Stimulated activated CD4-positive, alpha-beta T cell treated with anti-CD3 and anti-CD28 coated beads, Interleukin-15, amount 100 ng/mL, for 1 hour (primary cell): ENCODE results near the gene ARHGEF11.

Source experiments
- DNase-seq, 2 donors: peaks; one replicate each; pipeline ENCODE4 v3.0.0-alpha.2; 2020; ENCODE audit warnings: low read depth in 1 of 2, low spot score in 1 of 2

Gene ARHGEF11

DNA sequence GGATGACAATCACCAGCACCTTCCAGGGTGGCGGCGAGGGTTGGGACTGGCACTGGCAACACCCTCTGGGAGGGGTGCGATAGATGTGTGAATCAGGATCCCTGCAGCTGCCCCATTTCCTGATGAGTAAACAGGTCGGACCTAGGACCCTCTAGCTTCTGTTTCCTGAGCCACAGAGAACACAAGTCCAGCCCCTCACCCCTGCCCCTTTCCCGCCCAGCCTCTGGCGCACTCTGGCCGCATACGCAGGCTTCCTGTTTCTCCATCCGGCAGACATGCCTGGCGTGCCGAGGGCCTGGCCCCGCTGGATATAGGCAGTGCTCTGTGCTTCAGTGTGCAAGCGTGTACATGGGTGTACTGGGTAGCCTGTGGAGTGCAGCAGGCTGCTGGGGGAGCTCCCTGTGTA is 147.4 kb downstream of the ARHGEF11 start:
- no peak for DNase-seq

DNA sequence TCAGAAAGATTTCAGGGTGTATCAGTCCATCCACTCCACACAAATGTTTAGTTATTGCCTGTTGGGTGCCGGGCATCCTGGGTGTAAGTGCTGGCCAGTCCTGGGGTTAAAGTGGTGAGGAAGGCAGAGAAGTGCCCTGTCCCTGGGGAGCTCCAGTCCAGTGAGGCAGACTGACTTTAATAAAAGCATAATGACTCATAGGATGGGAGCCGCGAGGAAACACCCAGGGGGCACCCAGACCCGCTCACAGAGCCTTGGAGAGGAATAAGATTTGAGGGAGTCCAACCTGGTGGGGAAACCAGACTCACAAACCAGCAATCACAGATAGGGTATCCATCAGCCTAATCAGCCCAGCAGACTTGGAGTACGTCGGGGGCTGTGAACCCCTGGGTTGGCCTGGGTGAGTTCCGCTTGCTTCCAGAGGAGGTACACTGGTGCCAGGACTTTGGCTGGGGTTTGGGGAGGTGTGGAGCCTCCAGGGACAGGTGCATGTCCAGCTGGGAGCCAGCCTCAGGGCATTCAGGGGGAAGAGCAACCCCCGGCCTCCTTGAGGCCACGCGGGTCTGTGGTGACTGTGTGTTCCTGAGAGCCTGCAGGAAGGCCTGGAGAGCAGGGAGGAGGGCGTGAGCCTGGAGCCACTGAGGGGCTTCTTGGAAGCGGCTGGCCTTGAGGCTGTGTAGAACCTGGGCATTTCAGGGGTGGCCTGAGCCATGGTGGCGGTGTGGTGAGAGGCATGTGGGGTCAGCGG is 148.3 kb downstream of the ARHGEF11 start:
- DNase-seq, result no peak

DNA sequence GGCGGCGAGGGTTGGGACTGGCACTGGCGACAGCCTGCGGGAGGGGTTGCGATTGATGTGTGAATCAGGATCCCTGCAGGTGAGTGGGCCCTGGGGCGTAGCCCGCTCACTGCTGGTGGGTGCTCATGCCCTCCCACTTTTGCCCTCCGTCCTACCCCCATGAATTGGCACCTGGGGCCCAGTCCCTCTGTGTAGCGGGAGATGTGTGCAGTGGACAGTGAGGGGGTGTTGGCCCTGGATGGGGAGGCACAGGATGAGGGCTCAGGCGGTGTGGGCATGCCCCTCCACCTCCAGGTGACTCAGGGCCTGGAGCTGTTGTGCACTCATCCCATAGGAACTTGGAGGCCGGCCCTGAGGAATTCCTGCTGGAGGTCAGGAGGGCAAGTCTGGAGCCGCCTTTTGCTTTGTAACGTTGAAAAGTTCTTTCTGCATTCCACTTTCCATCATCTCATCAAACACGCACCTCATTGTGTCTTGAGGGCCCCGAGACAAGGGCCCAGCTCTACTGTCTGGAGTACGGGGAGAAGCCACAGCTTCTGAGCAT is 149.0 kb downstream of the ARHGEF11 start:
- no peak for DNase-seq

DNA sequence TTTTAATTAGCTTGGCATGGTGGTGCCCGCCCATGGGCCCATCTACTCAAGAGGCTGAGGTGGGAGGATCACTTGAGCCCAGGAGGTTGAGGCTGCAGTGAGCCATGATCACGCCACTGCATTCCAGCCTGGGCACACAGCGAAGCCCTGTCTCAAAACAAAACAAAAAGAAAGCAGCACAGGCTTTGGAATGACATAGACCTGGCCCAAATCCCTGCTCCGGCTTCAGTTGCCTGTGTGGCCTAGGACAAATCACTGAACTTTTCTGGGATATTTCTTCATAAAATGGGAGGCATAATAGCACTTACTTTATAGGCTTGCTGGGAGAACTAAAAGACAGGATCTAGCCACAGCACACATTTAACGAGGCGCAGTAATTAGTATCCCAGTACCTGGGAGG is 149.6 kb downstream of the ARHGEF11 start:
- DNase-seq, result no peak

DNA sequence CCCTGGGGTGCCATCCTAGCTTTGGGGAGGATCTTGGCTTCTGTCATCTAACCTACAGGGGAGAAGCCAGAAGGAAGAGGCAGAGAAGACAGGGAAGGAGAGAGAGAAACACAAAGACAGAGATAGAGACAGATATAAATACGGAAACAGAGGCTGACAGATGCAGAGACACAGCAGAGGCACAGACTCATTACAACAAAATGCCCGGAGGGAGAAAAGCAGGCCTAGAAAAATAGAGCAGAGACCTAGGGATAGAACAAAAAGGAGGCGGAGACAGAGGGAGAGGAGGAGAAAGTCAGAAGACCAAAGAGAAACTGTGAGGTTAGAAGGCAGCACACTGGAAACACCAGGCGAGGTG is 150.1 kb downstream of the ARHGEF11 start:
- no peak for DNase-seq

DNA sequence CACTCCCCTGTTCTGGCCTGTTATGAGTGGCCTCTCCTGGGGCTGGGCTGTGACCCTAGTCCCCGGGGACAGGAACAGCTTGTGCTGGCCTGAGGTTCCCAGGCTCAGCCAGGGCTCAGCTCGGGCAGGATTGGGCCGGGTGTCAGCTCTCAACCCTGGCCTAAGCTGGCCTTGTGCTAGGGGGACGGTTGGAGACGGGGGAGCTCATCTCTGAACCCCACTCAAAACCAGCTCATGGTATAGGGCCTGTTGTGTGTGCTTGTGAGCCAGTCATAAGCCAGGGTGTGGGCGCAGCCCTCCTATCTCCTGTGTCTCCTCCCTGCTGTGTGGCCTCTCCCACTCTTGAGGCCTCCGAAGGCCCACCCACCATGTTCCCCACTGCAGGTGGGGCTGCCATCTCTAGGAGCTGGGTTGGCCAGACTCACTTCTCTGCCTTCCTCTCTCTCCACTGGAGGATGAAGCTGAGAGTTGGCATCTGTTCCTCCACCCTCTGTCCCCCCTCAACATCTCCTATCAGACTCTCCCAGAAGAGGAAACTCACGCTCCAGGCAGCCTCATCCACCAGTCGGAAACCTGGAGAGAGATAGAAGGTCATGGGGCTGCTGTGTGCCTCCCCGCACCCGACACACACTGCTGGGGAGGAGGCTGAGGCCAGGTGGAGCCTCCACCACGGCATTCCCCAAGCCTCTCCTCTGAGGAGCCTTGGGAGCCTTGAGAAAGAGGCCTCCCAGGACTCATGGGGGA is 150.7 kb downstream of the ARHGEF11 start:
- no peak for DNase-seq

DNA sequence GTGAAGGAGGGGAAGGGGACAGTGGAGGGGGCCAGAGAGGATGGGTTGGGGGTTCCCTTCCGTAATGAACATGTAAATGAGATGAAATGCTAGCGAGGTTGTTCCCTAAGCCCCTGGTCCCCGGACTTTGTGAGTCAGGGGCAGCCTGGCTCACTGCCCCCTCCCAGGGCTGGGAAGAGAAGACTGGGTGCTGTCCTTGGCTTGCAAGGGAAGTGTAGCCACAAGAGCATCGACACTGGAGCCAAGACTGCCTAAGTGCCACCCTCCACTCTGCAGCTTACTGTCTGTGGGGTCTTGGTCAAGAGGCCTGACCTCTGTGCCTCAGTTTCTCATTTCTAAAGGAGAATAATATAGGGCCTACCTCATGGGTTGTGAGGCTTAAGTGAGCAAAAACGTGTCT is 151.5 kb downstream of the ARHGEF11 start:
- DNase-seq, result no peak

DNA sequence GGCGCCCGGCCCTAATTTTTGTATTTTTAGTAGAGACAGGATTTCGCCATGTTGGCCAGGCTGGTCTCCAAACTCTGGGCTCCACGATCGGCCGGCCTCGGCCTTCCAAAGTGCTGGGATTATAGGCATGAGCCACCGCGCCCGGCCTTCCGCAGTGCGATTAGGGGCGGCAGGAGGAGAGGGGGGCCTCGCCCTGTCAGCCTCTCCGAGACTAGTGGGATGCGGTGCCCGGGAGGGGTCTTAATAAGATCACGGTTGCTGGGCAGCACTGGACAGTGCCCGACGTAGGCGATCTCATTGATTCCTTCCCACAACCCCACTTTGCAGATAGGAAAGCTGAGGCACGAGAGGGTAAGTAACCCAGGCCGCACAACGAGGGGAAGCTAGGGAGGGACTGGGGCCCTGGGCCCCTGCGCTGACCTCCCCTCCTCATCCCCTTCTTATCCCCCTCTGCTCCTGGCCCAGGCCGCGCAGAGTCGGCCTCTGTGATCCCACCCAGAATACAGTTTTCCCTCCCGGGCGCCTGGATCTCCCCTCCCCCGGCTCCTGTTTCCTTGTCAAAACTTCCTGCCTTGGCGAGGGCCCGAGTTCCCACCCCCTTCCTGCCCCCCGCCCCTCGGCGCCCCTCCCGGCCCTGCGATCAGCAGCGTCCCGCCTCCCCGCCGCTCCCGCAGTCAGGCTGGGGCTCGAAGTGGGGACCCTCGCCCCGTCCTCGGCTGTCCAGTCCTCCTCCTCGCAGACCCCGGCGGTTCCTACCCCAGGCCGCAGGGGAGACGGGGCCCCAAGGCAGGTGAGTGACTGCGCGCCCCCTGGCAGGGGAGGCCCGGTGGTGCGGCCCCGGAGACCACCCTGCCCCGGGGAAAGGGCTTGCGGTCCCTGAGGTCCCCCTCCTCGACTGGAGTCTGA is 152.2 kb downstream of the ARHGEF11 start, which contains the start of gene PEAR1:
PEAR1 (plus strand) TSS at position 671 of the 906 bp plus-strand sequence. CDS start 10,209 bp downstream, outside the sequence.
- no peak for DNase-seq

DNA sequence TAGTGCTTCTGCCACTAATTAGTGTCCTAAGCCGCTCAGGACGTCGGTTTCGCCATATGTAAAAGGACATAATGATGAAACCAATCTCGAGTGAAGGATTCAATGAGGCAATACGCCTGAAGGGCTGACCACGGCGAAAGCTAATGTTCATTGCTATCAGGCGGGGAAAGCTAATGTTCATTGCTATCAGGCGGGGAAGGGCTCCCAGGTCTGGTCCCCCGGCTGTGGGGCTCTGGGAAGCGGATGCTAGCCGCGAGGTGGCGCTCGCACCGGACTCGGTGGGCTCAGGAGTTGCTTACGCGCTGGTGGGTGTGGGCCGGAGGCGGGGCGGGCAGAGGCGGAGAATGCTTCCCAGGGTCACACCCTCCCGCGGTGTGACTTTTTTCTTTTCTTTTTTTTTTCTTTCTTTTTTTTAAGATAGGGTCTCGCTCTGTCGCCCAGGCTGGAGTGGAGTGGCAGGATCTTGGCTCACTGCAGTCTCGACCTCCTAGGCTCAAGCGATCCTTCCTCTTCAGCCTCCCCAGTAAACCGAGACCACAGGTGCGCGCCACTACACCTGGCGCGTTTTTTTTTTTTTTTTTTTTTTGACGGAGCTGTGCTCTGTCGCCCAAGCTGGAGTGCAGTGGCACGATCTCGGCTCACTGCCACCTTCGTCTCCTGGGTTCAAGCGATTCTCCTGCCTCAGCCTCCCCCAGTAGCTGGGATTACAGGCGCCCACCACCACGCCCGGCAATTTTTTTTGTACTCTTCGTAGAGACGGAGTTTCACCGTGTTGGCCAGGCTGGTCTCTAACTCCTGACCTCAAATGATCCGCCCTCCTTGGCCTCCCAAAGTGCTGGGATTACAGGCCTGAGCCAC is 153.1 kb downstream of the ARHGEF11 start:
- peak; percentile 63 to 81 for DNase-seq

DNA sequence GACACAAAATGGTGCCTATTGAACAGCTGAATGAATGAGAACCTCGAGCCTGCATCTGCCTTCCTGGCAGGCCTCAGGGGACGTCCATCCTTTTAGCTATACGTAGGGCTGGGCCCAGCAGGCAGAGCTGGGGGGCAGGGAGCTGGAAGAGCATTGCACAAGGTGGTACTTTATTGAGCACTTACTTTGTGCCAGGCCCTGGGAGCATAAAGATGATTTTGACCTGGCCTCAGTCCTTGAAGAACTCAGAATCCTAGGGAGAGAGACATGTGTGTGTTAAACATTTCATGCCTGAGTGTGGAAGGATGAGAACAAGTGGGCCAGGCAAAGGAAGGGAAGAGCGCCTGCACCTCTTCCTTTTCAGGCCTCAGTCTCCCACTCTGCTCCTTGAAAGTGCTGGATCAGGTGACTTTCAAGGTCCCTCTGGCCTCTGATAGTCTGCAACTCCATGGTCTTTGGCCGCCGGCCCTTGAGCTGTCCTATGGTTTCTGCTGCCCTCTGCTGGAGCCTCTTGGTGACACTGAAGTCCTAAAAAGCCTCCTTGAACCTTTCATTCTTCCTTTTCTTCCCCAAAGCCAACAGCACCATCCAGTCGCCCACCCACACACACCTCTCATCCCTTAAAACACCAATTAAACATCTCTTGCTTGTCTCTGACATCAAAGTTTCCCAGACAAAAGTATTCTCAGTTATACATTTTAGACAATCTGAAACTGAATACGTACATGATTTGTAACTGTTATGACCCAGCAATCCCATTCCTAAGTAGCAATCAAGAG is 155.6 kb downstream of the ARHGEF11 start:
- DNase-seq, result peak; percentile 7 to 11

DNA sequence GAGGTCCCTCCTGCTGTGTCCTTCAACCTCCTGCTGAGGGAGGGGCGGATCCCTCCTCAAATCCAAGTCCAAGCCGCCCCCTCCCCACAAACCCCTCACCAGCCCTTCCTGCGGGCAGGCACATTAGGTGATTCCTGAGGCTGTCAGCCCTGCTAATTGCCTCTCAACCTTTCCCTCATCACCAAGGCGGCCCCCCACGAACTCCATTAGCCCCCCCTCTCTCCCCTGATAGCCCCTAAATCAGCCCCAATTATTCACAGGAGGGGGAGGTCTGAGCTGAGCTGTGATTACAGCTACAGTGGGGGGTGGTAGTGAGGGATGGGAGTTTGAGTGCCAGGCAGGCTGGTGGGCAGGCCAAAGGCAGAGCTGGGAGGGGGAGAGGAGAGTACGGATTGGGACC is 157.8 kb downstream of the ARHGEF11 start:
- no peak for DNase-seq

DNA sequence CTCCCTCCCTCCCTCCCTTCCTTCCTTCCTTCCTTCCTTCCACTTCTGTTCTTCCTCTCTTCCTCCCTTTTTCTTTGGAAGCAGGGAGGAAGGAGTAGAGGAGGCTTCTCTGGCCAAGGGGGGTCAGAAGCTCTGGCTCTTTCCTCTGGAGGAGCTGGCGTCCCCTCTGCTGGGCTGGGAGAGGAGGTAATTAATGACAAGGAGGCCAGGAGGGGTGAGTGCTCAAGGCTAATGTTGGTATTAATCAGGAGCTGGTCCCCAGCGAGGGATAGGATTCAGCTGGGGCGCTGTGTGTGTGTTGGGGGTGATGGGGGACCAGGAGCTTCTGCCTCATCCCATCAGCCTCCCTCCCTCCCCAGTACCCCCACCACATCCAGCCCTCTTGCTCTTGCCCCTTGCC is 158.2 kb downstream of the ARHGEF11 start:
- no peak for DNase-seq

DNA sequence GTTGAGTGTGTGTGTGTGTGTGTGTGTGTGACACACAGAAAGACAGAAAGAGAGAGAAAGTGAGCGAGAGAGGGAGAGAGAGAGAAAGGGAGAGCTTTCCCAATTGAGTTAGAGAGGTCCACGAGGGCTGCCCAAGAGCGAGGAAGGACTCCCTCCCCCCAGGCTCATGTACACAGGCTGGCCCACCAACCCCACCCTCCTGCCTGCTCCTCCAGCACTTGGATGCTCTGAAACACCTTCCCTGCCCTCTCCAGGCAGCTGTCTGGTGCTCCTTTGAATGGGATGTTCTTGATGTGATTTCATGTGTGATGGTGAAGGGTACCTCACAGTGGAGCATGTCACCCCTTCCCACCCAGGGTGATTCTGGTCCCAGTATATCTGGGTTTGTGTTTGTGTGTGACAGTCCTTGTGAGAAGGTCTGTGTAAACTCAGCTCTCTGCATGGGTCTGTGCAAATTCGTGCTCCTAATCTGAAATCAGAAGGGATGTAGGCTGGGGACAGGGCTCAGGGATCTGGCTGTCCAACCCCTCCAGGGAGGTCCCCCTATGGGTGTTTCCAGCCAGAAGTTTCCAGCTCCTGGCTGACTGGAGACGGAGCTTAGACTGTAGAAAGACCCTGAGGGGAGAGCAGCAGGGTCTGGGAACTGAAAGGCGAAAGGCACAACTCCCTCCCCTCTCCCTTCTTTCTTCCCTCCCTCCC is 158.8 kb downstream of the ARHGEF11 start:
- DNase-seq, result no peak

DNA sequence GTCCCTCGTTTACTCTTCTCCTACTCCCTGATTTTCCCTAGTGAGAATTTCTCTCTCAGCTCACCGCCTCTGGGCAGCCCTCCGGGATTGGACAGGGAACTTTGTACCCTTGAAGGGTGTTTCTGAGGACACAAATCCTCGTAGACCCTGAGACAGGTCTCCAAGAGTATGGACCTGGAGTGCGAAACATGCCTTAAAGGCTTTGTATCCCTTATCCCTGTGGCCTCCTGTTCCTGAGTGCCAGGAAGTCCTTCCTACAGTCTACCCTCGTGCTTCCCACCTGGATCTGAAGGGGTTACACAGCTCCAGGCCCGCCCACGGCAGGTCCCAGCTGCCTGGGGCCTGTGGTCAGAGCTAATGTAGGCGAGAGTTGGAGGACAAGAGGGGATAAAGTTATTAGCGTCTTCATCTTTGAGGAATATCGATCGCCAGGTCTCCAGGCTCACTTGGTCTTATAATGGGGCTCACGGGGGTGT is 159.6 kb downstream of the ARHGEF11 start:
- no peak for DNase-seq

DNA sequence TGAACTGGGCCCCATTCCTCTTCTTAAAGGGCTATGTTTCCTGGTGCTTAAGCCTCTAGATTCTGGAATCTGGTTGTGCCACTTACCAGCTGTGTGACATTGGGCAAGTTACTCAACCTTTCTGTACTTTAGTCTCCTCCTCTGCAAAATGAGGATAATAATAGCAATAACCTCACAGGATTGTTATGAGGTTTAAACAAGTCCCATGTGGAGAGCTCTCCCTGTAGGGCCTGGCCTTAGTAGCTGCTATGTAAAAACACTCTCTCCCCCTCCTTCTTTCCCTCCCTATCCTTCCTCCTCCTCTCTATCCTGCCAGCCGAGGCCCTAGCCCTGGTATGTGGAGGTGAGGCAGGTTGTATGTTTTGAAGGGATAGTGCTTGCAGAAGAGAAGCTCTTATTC is 160.2 kb downstream of the ARHGEF11 start:
- no peak for DNase-seq
